SJCRH30 (cell line): ENCODE data around the gene SOS1. TPM values are rescaled to one million over a fixed set of nuclear protein-coding genes. Genes with fewer than 3 reads are reported as not detected.

Experiments
- DNase-seq, 2 experiments: peaks; one replicate each; pipeline ENCODE4 v3.0.0-alpha.2; 2015 to 2020
- H3K27ac ChIP-seq: fragments of 250-450 bp; sonication (Bioruptor Pico); 2 replicates; pipeline ENCODE4 v1.5.1; 2020; ENCODE audit warnings: mild to moderate bottlenecking, moderate library complexity
- H3K27me3 ChIP-seq: fragments of 250-450 bp; sonication (Bioruptor Pico); 2 replicates; pipeline ENCODE4 v1.5.1; 2020; ENCODE audit warnings: mild to moderate bottlenecking, moderate library complexity
- H3K36me3 ChIP-seq: fragments of 250-450 bp; sonication (Bioruptor Pico); 2 replicates; pipeline ENCODE4 v1.5.1; 2020; ENCODE audit warnings: mild to moderate bottlenecking, moderate library complexity
- H3K4me1 ChIP-seq: fragments of 250-450 bp; sonication (Bioruptor Pico); 2 replicates; pipeline ENCODE4 v1.5.1; 2020; ENCODE audit warnings: mild to moderate bottlenecking, moderate library complexity
- H3K4me3 ChIP-seq: fragments of 250-450 bp; sonication (Bioruptor Pico); 2 replicates; pipeline ENCODE4 v1.5.1; 2020; ENCODE audit warnings: mild to moderate bottlenecking, moderate library complexity
- H3K9me3 ChIP-seq: fragments of 250-450 bp; sonication (Bioruptor Pico); replicated peaks from 2 replicates; pipeline ENCODE4 v1.5.1; 2020; ENCODE audit warnings: mild to moderate bottlenecking, moderate library complexity
- total RNA-seq: library from RNA; depleted of rRNA; stranded (reverse); fragments of >200 nt; shearing (Covaris generic); gene quantifications from 2 replicates; pipeline ENCODE4 v1.2.3, GENCODE V29; 2014

The SOS1 gene
- total RNA-seq, 1 experiment from 2014 or later = 49.5 TPM

DNA sequence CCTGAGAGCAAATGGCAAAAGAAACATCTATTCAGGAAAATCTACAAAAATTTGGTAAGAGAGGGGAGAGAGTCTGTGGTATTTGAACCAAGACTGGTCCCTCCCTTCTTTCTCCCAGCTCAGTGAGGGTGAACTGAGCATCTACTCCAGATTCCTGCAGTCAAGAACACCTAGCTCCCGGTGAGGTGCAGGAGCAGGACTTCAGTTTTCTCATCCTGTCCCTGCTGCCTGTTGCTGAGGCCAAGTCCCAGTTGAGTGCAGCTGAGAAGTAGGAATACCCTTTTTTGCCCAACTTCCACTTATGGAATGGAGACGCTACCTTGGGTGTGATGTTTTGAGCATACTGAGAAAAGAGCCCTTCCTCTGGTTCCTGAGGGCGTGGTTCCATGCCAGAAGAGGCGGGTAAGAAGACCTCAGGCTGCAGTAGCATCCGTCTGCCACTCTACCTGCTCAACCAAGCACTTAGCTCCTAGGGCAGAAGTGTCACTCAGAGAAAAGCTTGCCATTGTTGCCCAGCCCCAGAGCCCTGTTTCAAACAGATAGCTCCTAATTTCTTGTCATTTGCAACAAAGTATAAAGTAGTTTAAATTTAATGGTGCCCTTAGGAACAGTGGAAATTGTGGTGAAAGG lies 112.9 kb downstream of the SOS1 start:
- Histone ChIP-seq H3K27me3 (no peaks in the 10 kb centered on the region), H3K27ac (no peak overlapping the region), H3K4me1 (no peaks in the 10 kb centered on the region), H3K9me3 (no peaks in the 10 kb centered on the region), H3K4me3 (no peak overlapping the region), H3K36me3 (peaks cover 55% of the 10 kb centered on the region)
- no peak for DNase-seq

DNA sequence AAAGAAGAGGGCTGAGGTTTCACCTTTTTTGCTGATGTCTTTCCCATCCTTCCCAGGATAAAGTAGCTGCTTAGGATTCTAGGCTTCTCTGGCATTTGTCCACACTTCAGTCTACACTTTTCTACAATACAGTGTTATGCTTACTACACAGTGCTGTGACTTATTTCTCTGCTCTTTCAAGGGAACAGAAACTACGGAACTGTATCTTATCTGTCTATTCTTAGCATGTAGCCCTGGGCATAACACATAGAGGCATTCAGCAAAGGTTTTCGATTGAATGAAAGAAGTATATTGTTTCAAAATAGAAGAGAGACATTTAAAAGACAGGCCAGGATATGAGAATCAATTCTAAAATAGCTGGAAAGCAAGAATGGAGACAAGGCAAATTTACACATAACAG lies 120.3 kb downstream of the SOS1 start:
- Histone ChIP-seq H3K36me3 (peaks cover 40% of the 10 kb centered on the region), H3K27me3 (no peaks in the 10 kb centered on the region), H3K27ac (no peak overlapping the region), H3K4me1 (peaks cover 8% of the 10 kb centered on the region; the same call in 1 of the 2 replicates), H3K4me3 (no peak overlapping the region), H3K9me3 (no peaks in the 10 kb centered on the region)
- DNase-seq = no peak

DNA sequence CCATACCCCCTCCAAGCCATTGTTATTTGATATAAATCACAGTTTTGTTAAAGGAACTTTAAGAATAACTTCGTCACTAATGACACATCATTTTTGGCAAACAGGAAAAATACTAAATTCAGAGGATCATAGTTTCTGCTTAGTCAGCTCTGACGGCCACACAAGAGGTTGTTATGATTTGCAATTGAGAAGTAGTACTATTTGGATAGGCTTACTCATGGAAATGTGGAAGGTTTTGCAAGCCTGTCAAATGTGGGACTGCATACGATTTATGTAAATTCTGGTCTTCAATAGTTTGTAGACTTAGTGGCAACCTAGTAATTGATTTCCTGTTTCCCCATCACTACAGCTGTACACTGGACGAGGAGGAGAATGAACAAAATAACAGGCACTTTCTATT lies 123.1 kb downstream of the SOS1 start:
- H3K4me1 ChIP-seq = peaks cover 8% of the 10 kb centered on the region; the same call in 1 of the 2 replicates
- H3K27ac ChIP-seq = no peak overlapping the region
- H3K36me3 ChIP-seq = peaks cover 34% of the 10 kb centered on the region
- no peak overlapping the region for H3K4me3 ChIP-seq
- peak; percentile 5 to 20 for DNase-seq
- H3K27me3 ChIP-seq = no peaks in the 10 kb centered on the region
- no peaks in the 10 kb centered on the region for H3K9me3 ChIP-seq

DNA sequence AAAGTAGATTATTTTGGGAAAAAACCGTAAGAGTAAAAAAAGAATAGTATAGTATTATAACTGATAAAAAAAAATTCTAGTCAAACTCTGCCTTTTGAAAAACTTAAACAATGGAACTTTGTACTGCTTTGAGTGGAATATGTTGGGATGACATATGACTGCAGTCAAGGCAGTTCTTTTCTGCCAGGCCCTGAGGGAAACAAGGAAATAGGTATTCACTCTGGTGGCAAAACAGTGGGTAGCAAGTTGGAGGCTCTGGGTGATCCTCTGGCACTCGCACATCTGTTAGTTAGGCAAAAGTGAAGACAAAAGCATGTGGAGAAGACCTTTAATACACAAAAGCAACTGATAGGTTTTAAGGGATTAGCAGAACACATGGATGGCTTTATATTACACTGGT lies 129.0 kb downstream of the SOS1 start:
- no peak overlapping the region for H3K4me3 ChIP-seq
- no peak overlapping the region for H3K27ac ChIP-seq
- peaks cover 48% of the 10 kb centered on the region for H3K36me3 ChIP-seq
- H3K9me3 ChIP-seq = no peaks in the 10 kb centered on the region
- H3K27me3 ChIP-seq = no peaks in the 10 kb centered on the region
- peak in 1 of 2 experiments; percentile 15 for DNase-seq
- no peaks in the 10 kb centered on the region; the same call in 1 of the 2 replicates for H3K4me1 ChIP-seq

DNA sequence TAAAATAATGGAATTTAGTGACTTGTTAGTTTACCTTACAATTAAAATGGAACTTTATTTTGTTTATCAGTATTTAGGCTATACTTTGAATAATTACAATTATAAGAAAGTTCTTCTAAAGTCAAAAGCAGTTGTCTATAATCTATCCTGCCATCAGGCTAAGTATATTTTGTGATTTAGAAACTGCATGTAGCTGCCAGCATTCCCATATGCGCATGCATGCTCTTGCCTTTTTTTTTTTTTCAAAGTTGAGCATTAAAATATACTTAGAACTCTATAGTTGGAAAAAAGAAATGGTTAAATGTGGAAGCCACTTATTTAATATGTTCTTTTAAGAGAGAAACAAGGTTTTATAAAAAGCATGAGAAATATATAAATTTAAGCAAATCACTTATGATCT lies 132.1 kb downstream of the SOS1 start:
- Histone ChIP-seq H3K27ac (no peak overlapping the region), H3K27me3 (no peaks in the 10 kb centered on the region), H3K36me3 (peaks cover 46% of the 10 kb centered on the region), H3K4me1 (no peaks in the 10 kb centered on the region; the same call in 1 of the 2 replicates), H3K9me3 (no peaks in the 10 kb centered on the region), H3K4me3 (no peak overlapping the region)
- DNase-seq = no peak

DNA sequence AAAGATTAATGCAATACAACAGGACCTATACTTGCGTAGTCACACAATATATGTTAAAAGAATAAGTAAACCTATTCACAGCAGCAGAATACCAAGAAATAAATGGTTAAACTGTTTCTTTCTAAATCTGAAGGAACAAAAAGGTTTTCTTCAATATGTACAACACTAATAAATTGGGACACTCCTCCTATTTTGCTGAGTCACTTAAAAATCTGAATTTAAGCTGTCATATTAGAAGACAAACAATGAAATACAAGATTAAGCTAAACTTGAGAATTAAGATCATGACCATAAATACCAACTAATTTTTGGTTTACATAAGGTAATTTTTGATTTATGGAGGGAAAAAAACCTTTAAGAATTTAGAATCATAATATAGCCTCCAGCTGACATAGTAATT lies 138.4 kb downstream of the SOS1 start:
- Histone ChIP-seq H3K27ac (no peak overlapping the region), H3K9me3 (no peaks in the 10 kb centered on the region), H3K36me3 (peaks cover 22% of the 10 kb centered on the region), H3K4me3 (no peak overlapping the region), H3K27me3 (no peaks in the 10 kb centered on the region), H3K4me1 (no peaks in the 10 kb centered on the region)
- no peak for DNase-seq

DNA sequence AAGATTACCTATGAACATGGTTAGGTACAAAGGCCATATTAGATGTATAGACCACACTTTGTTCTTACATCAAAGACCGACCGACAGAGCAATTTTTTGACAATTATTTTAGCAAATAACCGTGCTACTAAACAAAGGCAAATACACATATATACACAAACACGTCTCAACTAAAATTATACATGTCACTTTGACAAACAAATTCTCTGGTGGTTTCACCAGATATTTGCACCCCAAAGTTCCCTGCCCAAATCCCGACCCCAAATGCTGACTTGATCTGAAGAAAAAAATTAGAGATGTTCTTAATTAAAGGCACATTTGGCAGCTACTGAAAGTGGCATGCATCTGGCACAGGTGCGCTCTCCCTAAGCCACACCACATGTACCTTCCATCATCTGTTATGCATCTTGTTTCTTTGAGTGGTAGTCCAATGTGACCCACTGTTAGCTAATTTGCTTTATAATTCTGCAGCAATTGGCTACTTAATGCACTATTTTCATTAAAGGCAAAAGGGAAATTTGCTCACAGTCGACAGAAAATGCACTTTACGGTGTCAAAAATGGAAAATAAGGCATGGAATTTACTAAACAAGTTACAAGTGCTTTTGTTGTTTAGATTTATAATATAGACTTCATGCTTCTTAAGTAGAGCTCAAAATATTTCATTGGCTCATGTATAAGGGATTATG lies 139.0 kb downstream of the SOS1 start:
- Histone ChIP-seq H3K27me3 (no peaks in the 10 kb centered on the region), H3K36me3 (peaks cover 17% of the 10 kb centered on the region), H3K27ac (no peak overlapping the region), H3K4me1 (no peaks in the 10 kb centered on the region), H3K9me3 (no peaks in the 10 kb centered on the region), H3K4me3 (no peak overlapping the region)
- no peak for DNase-seq

DNA sequence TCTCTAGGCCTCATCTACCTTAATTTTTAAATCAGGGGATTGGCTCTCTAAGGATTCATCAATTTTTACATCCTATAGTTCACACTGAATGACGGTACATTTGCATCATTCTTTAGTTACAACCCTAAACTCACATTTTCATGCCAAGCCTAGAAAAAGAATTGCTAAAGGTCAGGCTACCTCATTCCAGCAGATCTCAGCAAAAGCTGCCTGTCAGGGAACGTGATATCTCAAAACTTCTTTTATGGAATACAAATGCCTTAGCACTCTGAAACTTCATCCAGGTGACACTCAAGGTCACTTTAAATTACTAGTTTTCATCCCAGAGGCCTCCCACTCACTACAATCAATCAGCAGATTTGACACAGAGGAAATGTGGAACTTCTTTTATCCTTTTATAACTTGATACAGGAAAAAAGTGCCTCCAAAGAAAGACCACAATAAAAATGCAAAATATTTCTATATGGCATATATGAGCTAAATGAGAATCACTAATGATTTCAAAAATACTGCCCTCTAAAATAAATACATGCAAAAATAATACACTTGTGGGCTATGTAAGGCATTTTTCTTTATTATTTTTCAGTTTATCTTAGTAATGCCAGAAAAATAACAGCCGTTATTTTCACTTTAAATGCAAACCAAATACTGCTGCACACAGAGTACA lies 139.7 kb downstream of the SOS1 start:
- H3K36me3 ChIP-seq = peaks cover 11% of the 10 kb centered on the region
- H3K27ac ChIP-seq = no peak overlapping the region
- no peaks in the 10 kb centered on the region for H3K4me1 ChIP-seq
- no peak for DNase-seq
- no peak overlapping the region for H3K4me3 ChIP-seq
- no peaks in the 10 kb centered on the region for H3K27me3 ChIP-seq
- no peaks in the 10 kb centered on the region for H3K9me3 ChIP-seq

DNA sequence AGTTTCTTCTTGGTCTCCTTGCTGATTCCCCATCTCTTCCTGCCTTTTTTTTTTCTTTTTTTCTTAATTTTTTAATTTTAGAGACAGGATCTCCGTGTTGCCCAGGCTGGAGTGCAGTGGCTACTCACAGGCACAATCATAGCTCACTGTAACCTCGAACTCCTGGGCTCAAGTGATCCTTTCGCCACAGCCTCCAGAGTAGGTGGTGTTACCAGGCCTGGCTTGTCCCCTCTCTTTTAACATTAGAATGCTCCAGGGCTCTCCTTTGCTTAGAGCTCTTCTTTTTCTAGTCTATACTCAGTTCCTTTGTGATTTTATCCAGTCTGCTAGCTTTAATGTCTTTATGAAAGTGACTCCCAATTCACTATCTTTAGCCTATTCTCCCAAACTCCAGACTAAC lies 141.9 kb downstream of the SOS1 start:
- no peaks in the 10 kb centered on the region for H3K9me3 ChIP-seq
- H3K27me3 ChIP-seq = no peaks in the 10 kb centered on the region
- no peak for DNase-seq
- H3K4me1 ChIP-seq = no peaks in the 10 kb centered on the region
- no peak overlapping the region for H3K27ac ChIP-seq
- H3K36me3 ChIP-seq = no peaks in the 10 kb centered on the region
- no peak overlapping the region for H3K4me3 ChIP-seq

DNA sequence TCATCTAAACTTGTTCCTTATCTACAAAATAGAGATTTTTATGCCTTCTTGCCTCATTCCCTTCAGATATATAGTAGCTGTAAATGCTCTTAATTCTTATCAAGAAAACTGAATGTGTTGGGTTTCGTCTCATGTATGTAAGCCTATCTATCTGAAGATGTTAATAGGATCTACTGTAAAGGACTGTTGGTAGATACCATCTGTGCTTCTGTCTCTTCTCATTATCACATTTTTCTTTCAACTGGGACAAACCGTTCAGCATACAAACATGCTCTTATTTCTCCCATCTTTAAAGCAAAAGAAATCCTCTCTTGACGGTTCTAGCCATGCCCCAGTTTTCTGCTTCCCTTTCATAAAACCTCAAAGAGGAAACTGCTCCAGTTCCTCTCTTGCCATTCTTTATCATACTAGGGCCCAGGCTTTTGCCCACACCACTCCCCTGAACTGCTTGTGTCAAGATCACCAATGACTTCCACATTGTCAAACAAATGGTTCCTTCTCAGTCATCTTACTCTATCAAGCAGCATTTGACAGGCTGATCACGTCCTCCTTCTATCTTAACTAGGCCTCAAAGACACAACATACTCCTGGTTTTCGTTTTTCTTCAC lies 142.5 kb downstream of the SOS1 start:
- no peak overlapping the region for H3K4me3 ChIP-seq
- no peaks in the 10 kb centered on the region for H3K36me3 ChIP-seq
- no peaks in the 10 kb centered on the region for H3K9me3 ChIP-seq
- H3K4me1 ChIP-seq = no peaks in the 10 kb centered on the region
- H3K27ac ChIP-seq = no peak overlapping the region
- H3K27me3 ChIP-seq = no peaks in the 10 kb centered on the region
- no peak for DNase-seq

DNA sequence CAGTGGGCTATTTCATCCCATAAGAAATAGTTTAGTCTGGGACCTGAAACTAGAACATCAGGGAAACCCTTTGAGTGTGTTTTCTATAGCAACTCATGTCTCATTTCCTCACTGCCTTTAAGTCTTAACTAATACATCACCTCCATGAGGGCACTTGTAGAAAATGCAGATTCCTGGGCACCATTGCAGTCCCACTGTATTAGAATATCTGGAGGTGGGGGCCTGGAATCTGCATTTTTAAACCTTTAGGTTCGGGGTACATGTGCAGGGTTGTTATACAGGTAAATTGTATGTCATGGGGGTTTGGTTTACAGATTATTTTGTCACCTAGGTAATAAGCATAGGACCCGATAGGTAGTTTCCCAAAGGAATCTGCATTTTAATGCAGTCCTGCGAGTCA lies 143.8 kb downstream of the SOS1 start:
- H3K27ac ChIP-seq = no peak overlapping the region
- no peaks in the 10 kb centered on the region for H3K9me3 ChIP-seq
- H3K27me3 ChIP-seq = no peaks in the 10 kb centered on the region
- H3K4me3 ChIP-seq = no peak overlapping the region
- no peaks in the 10 kb centered on the region for H3K4me1 ChIP-seq
- DNase-seq = no peak
- no peaks in the 10 kb centered on the region for H3K36me3 ChIP-seq

DNA sequence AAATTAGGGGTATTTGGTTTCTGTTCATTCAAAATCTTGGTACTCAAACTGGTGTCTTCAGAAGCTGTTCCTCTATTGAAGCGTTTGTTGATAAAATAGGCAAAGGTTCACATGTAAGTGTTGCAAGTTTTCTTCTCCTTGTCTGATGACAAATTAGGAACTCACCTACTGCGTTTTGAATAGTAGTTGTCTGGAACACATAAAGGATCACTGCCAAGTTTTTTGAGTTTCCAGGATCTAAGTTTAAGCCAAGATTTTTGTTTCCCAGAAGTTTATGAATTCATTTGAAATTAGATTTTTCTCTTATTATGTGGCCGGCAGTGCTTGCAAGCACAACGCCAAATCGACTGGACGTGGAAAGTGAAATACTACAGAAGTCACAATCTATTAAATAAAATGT lies 145.8 kb downstream of the SOS1 start:
- Histone ChIP-seq H3K9me3 (no peaks in the 10 kb centered on the region), H3K27me3 (no peaks in the 10 kb centered on the region), H3K4me3 (no peak overlapping the region), H3K36me3 (no peaks in the 10 kb centered on the region), H3K4me1 (no peaks in the 10 kb centered on the region), H3K27ac (no peak overlapping the region)
- no peak for DNase-seq

DNA sequence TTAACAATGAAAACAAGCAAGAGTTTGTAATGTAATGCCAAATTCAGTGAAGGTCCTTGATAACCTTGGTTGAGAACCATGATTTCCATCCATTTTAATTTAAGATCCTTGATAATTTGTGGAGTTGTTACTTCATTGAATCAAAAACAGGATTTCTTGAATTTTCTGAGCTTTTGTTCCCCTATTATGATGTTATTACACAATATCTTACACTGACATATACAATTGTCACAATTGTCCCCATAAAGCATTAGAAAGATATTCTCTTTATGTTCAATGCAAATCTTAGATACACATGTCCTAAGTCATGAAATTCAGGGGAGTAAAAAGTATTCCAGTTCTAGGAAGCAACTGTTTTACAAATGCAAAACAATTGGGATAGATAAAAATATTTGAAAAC lies 147.6 kb downstream of the SOS1 start:
- Histone ChIP-seq H3K27me3 (no peaks in the 10 kb centered on the region), H3K4me3 (no peak overlapping the region), H3K27ac (no peak overlapping the region), H3K4me1 (no peaks in the 10 kb centered on the region), H3K36me3 (no peaks in the 10 kb centered on the region), H3K9me3 (no peaks in the 10 kb centered on the region)
- no peak for DNase-seq

DNA sequence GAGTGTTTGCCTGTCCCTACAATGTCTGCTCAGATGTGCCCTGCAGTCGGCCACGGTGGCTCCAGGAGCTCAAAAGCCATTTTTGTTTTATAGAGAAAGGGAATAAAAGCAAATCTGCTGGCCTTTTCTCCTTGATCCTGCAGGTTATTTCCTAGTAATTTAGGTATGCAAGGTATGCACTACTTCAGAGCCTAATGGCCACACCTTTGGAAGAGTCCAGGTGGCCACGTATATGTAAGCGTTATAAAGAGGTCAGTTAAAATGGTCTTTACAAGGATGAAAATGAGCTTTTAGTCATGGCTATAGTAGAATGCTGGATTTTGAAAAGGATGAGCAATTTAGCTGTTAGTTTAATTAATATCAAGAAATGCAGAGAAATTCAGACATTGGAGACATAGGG lies 149.5 kb downstream of the SOS1 start:
- no peaks in the 10 kb centered on the region for H3K36me3 ChIP-seq
- no peak overlapping the region for H3K4me3 ChIP-seq
- no peaks in the 10 kb centered on the region for H3K4me1 ChIP-seq
- no peak for DNase-seq
- no peak overlapping the region for H3K27ac ChIP-seq
- H3K27me3 ChIP-seq = no peaks in the 10 kb centered on the region
- no peaks in the 10 kb centered on the region for H3K9me3 ChIP-seq

DNA sequence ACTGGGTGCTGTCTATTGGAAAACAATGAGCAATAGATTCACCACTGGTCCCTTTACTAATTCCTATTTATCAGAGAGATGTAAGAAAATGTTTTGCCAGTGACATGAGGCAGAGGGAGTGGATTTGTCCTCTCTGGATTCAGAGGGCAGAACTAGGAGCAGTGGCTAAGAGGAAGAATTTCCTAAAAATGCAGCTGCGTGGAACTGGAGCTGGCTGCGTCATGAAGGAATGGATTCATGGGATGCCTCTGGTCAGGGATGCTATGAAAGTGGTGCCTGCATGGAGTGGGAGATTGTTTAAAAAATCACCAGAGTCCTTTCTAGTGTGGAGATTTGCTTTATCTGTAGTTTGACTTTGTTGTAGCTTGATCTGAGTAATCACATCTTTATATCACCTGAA lies 152.8 kb downstream of the SOS1 start:
- Histone ChIP-seq H3K27ac (no peak overlapping the region), H3K27me3 (no peaks in the 10 kb centered on the region), H3K9me3 (no peaks in the 10 kb centered on the region), H3K4me1 (no peaks in the 10 kb centered on the region), H3K36me3 (no peaks in the 10 kb centered on the region), H3K4me3 (no peak overlapping the region)
- DNase-seq = no peak
